ENCODE measurements around the gene UBALD1.
"Not testable (repeated sequence)": the region's sequence is repeated elsewhere in the genome, so short reads cannot be mapped to it uniquely, and the experiment has no call there.

Gene UBALD1

GRCh38 chr16:4599037-4599436 is 15.7 kb downstream of the UBALD1 start:
- DNase-seq (ENCODE audit: low spot score), result no peak

- DNase-seq (ENCODE audit: low spot score), result no peak
Observed at GRCh38 chr16:4597174-4597573, 17.5 kb downstream of the UBALD1 start.

GRCh38 chr16:4594433-4595410 is 20.0 kb downstream of the UBALD1 start:
- no peak for DNase-seq (ENCODE audit: low spot score)

- DNase-seq (ENCODE audit: low spot score), result no peak
Observed at GRCh38 chr16:4593086-4593485, 21.6 kb downstream of the UBALD1 start.

- DNase-seq (ENCODE audit: low spot score), result no peak
Observed at GRCh38 chr16:4591706-4592470, 22.8 kb downstream of the UBALD1 start.

- no peak for DNase-seq (ENCODE audit: low spot score)
Observed at GRCh38 chr16:4591191-4591590, 23.5 kb downstream of the UBALD1 start.

GRCh38 chr16:4588961-4589360 is 25.7 kb downstream of the UBALD1 start:
- no peak for DNase-seq (ENCODE audit: low spot score)

GRCh38 chr16:4588386-4588785 is 26.3 kb downstream of the UBALD1 start:
- no peak for DNase-seq (ENCODE audit: low spot score)

- no peak for DNase-seq (ENCODE audit: low spot score)
Observed at GRCh38 chr16:4586291-4586690, 28.4 kb downstream of the UBALD1 start.

GRCh38 chr16:4583906-4584305 is 30.8 kb downstream of the UBALD1 start:
- no peak for DNase-seq (ENCODE audit: low spot score)

- no peak for DNase-seq (ENCODE audit: low spot score)
Observed at GRCh38 chr16:4580250-4580649, 34.4 kb downstream of the UBALD1 start.

- DNase-seq (ENCODE audit: low spot score), result no peak
Observed at GRCh38 chr16:4578961-4579530, 35.6 kb downstream of the UBALD1 start.

GRCh38 chr16:4576008-4576407 is 38.7 kb downstream of the UBALD1 start:
- DNase-seq (ENCODE audit: low spot score), result no peak

GRCh38 chr16:4574919-4575705 is 39.6 kb downstream of the UBALD1 start:
- no peak for DNase-seq (ENCODE audit: low spot score)

- not testable (repeated sequence) for DNase-seq (ENCODE audit: low spot score)
Observed at GRCh38 chr16:4573926-4574325, 40.8 kb downstream of the UBALD1 start.

GRCh38 chr16:4572715-4573114 is 42.0 kb downstream of the UBALD1 start:
- DNase-seq (ENCODE audit: low spot score), result no peak

- DNase-seq (ENCODE audit: low spot score), result no peak
Observed at GRCh38 chr16:4570688-4571321, 43.9 kb downstream of the UBALD1 start.

GRCh38 chr16:4570086-4570485 is 44.6 kb downstream of the UBALD1 start:
- DNase-seq (ENCODE audit: low spot score), result no peak

- no peak for DNase-seq (ENCODE audit: low spot score)
Observed at GRCh38 chr16:4566144-4566543, 48.5 kb downstream of the UBALD1 start.

- no peak for DNase-seq (ENCODE audit: low spot score)
Observed at GRCh38 chr16:4564661-4565267, 49.9 kb downstream of the UBALD1 start.

GRCh38 chr16:4561596-4561995 is 53.1 kb downstream of the UBALD1 start:
- no peak for DNase-seq (ENCODE audit: low spot score)

All from CD4-positive, alpha-beta T cell treated with Interleukin-6 at 100 ng/mL for 8 hours (primary cell).